IMR-90 (cell line): ENCODE data around the gene CIT. TPM values are rescaled to one million over a fixed set of nuclear protein-coding genes. Genes with fewer than 3 reads are reported as not detected.

ENCODE experiments used
- ATAC-seq: fragments of 200-7000 bp; cut with Tn5 transposase; 2 replicates; pipeline ENCODE4 v1.9.1; 2020; ENCODE audit warnings: low read depth, mild to moderate bottlenecking, moderate library complexity
- BruUV-seq: library from RNA; stranded (reverse); fragments of 400-500 nt; replicated peaks from 2 replicates; lab custom pipeline; 2021; lab: Mats Ljungman, UMichigan
- CTCF ChIA-PET: fragments of 300-600 bp; formaldehyde crosslinking; extraction: SDS; loops from one replicate; lab custom pipeline; 2021; ENCODE audit warnings: antibody characterized with exemption; lab: Yijun Ruan, JAX
- POLR2A ChIA-PET: fragments of 300-600 bp; sonication (Branson Sonifier 250); formaldehyde crosslinking; loops from one replicate; lab custom pipeline; 2022; ENCODE audit warnings: antibody characterized with exemption; ENCODE audit not compliant: unreplicated experiment; lab: Charles Lee
- DNase-seq: peaks from one replicate; pipeline ENCODE4 v3.0.0; 2013
- H2AFZ ChIP-seq: replicated peaks from 2 replicates; pipeline ENCODE3; 2013; ENCODE audit warnings: low read length, mild to moderate bottlenecking; ENCODE audit not compliant: poor library complexity
- H2AK5ac ChIP-seq: 2 replicates; pipeline ENCODE4 v1.6.1; 2013; ENCODE audit warnings: low read depth, low read length, inconsistent platforms
- H2AK9ac ChIP-seq: replicated peaks from 2 replicates; pipeline ENCODE3; 2013; ENCODE audit warnings: mild to moderate bottlenecking, low read depth, low read length, moderate library complexity; ENCODE audit not compliant: poor library complexity
- H2BK120ac ChIP-seq: 2 replicates; pipeline ENCODE4 v1.6.1; 2013; ENCODE audit warnings: low read depth, low read length, inconsistent platforms
- H2BK15ac ChIP-seq: 3 replicates; pipeline ENCODE4 v1.6.1; 2013; ENCODE audit warnings: low read depth, low read length, inconsistent platforms
- H2BK20ac ChIP-seq: 2 replicates; pipeline ENCODE4 v1.6.1; 2013; ENCODE audit warnings: low read depth, mild to moderate bottlenecking, inconsistent platforms, low read length, moderate library complexity
- H2BK5ac ChIP-seq: 2 replicates; pipeline ENCODE4 v1.6.1; 2013; ENCODE audit warnings: mild to moderate bottlenecking, low read depth, low read length, inconsistent platforms; ENCODE audit not compliant: poor library complexity, severe bottlenecking
- H3K14ac ChIP-seq: replicated peaks from 2 replicates; pipeline ENCODE4 v1.6.1; 2013; ENCODE audit warnings: low read depth, low read length, inconsistent platforms
- H3K18ac ChIP-seq: 2 replicates; pipeline ENCODE4 v1.6.1; 2013; ENCODE audit warnings: low read depth, low read length, control low read depth
- H3K23ac ChIP-seq: 2 replicates; pipeline ENCODE4 v1.6.1; 2013; ENCODE audit warnings: low read depth, low read length, inconsistent platforms
- H3K27ac ChIP-seq: 2 replicates; pipeline ENCODE4 v1.5.1; 2013; ENCODE audit warnings: mild to moderate bottlenecking, control low read depth, low read length; ENCODE audit not compliant: insufficient read depth
- H3K27me3 ChIP-seq: 2 replicates; pipeline ENCODE4 v1.6.1; 2013; ENCODE audit warnings: low read length; ENCODE audit not compliant: control insufficient read depth, insufficient read depth
- H3K36me3 ChIP-seq: 2 replicates; pipeline ENCODE4 v1.6.1; 2013; ENCODE audit warnings: low read length, mixed read lengths; ENCODE audit not compliant: control insufficient read depth, insufficient read depth
- H3K4ac ChIP-seq: 2 replicates; pipeline ENCODE4 v1.6.1; 2013; ENCODE audit warnings: low read depth, low read length, inconsistent platforms
- H3K4me1 ChIP-seq: 2 replicates; pipeline ENCODE4 v1.6.1; 2013; ENCODE audit warnings: low read length, mixed read lengths; ENCODE audit not compliant: control insufficient read depth, insufficient read depth
- H3K4me2 ChIP-seq: 2 replicates; pipeline ENCODE4 v1.6.1; 2013; ENCODE audit warnings: low read depth, mild to moderate bottlenecking, control low read depth, low read length, moderate library complexity
- H3K4me3 ChIP-seq: 2 replicates; pipeline ENCODE4 v1.5.1; 2013; ENCODE audit warnings: low read depth, mild to moderate bottlenecking, control low read depth, low read length, moderate library complexity; ENCODE audit not compliant: insufficient read depth
- H3K56ac ChIP-seq: 2 replicates; pipeline ENCODE4 v1.6.1; 2013; ENCODE audit warnings: low read length, inconsistent platforms; ENCODE audit not compliant: insufficient read depth; ENCODE audit errors: extremely low read depth
- H3K79me1 ChIP-seq, 2 experiments: 2 replicates each; pipeline ENCODE4 v1.6.1; 2013; ENCODE audit warnings: low read length in 2 of 2, inconsistent platforms in 1 of 2, low read depth in 1 of 2
- H3K9ac ChIP-seq: 2 replicates; pipeline ENCODE4 v1.6.1; 2013; ENCODE audit warnings: low read depth, low read length, control low read depth
- H3K9me1 ChIP-seq: 2 replicates; pipeline ENCODE4 v1.6.1; 2013; ENCODE audit warnings: low read length, inconsistent platforms; ENCODE audit not compliant: insufficient read depth
- H3K9me3 ChIP-seq: 2 replicates; pipeline ENCODE4 v1.6.1; 2013; ENCODE audit warnings: low read length; ENCODE audit not compliant: control insufficient read depth, insufficient read depth
- H4K20me1 ChIP-seq: 2 replicates; pipeline ENCODE4 v1.6.1; 2013; ENCODE audit warnings: low read length, inconsistent platforms; ENCODE audit not compliant: insufficient read depth
- H4K5ac ChIP-seq: 2 replicates; pipeline ENCODE4 v1.6.1; 2013; ENCODE audit warnings: mild to moderate bottlenecking, low read depth, low read length, control low read depth
- H4K8ac ChIP-seq, 2 experiments: 2 replicates each; pipeline ENCODE4 v1.6.1; 2013; ENCODE audit warnings: low read depth in 2 of 2, low read length in 2 of 2, control low read depth in 1 of 2, inconsistent platforms in 1 of 2
- H4K91ac ChIP-seq: 2 replicates; pipeline ENCODE4 v1.6.1; 2013; ENCODE audit warnings: low read depth, low read length, inconsistent platforms; ENCODE audit not compliant: insufficient read depth
- BHLHE40 ChIP-seq: fragments of 150-350 bp; IDR thresholded peaks from 2 replicates; pipeline ENCODE4 v1.6.1; 2016; ENCODE audit warnings: mild to moderate bottlenecking, low read depth, low read length
- CEBPB ChIP-seq: IDR thresholded peaks from 2 replicates; pipeline ENCODE4 v1.6.1; 2012; ENCODE audit warnings: low read depth, low read length, improper control_type of control experiment
- CHD1 ChIP-seq: IDR thresholded peaks from 2 replicates; pipeline ENCODE4 v1.6.1; 2012; ENCODE audit warnings: low read depth, low read length, improper control_type of control experiment
- CTCF ChIP-seq: conservative IDR thresholded peaks from 2 replicates; pipeline ENCODE4 v1.5.1; 2012; ENCODE audit warnings: mild to moderate bottlenecking, low read depth, low read length, improper control_type of control experiment
- ELK1 ChIP-seq: fragments of 150-350 bp; IDR thresholded peaks from 2 replicates; pipeline ENCODE4 v1.6.1; 2016; ENCODE audit warnings: low read depth, mild to moderate bottlenecking, low read length, moderate library complexity, borderline replicate concordance
- FOS ChIP-seq: fragments of 150-350 bp; IDR thresholded peaks from 2 replicates; pipeline ENCODE4 v1.6.1; 2016; ENCODE audit warnings: low read depth, low read length
- MAFK ChIP-seq: IDR thresholded peaks from 2 replicates; pipeline ENCODE4 v1.6.1; 2012; ENCODE audit warnings: low read depth, low read length, improper control_type of control experiment
- MAZ ChIP-seq: IDR thresholded peaks from 2 replicates; pipeline ENCODE4 v1.6.1; 2012; ENCODE audit warnings: low read depth, mild to moderate bottlenecking, low read length, improper control_type of control experiment, moderate library complexity, borderline replicate concordance
- NFE2L2 ChIP-seq: fragments of 150-350 bp; IDR thresholded peaks from 2 replicates; pipeline ENCODE4 v1.6.1; 2016; ENCODE audit warnings: low read depth, mild to moderate bottlenecking, low read length
- RAD21 ChIP-seq: IDR thresholded peaks from 2 replicates; pipeline ENCODE4 v1.6.1; 2012; ENCODE audit warnings: low read length, improper control_type of control experiment
- RCOR1 ChIP-seq: IDR thresholded peaks from 2 replicates; pipeline ENCODE4 v1.6.1; 2012; ENCODE audit warnings: mild to moderate bottlenecking, low read length, improper control_type of control experiment; ENCODE audit not compliant: insufficient replicate concordance
- RFX5 ChIP-seq: IDR thresholded peaks from 2 replicates; pipeline ENCODE4 v1.8.0; 2012; ENCODE audit warnings: low read depth, mild to moderate bottlenecking, low read length, moderate library complexity
- SMC3 ChIP-seq: fragments of 150-350 bp; IDR thresholded peaks from 2 replicates; pipeline ENCODE4 v1.6.1; 2016; ENCODE audit warnings: low read depth, mild to moderate bottlenecking, antibody characterized with exemption, low read length, moderate library complexity
- USF2 ChIP-seq: fragments of 150-350 bp; IDR thresholded peaks from 2 replicates; pipeline ENCODE4 v1.6.1; 2017; ENCODE audit warnings: mild to moderate bottlenecking, antibody characterized with exemption, low read length, low read depth
- WGBS, 2 experiments: methylation state at CpG; one replicate each; pipeline versions ENCODE4 v1.1.5 to v1.1.7; 2013; ENCODE audit warnings: missing lambda C conversion rate in 2 of 2; ENCODE audit not compliant: insufficient read length in 1 of 2; ENCODE audit errors: extremely low coverage in 2 of 2; 5-methylcytosine and 5-hydroxymethylcytosine counted together
- dilution Hi-C: fragments of 300-500 bp; cut with HindIII; formaldehyde crosslinking; loops from one replicate; pipeline ENCODE4 v1.14.3; 2018; ENCODE audit warnings: low sequenced_read_pairs; ENCODE audit not compliant: unreplicated experiment
- in situ Hi-C: fragments of 300-500 bp; cut with MboI; formaldehyde crosslinking; loops from 3 replicates; pipeline ENCODE4 v1.14.3; 2019; ENCODE audit warnings: low sequenced_read_pairs, inconsistent platforms, mixed read lengths
- intact Hi-C: fragments of 100-400 bp; cut with micrococcal nuclease; formaldehyde crosslinking; loops from 2 replicates; pipeline ENCODE4 v1.10.0; 2022
- polyA plus RNA-seq, 3 experiments: library from polyadenylated mRNA; depleted of rRNA; stranded (reverse); fragments of >200 nt; gene quantifications; 2 replicates each; pipeline ENCODE4 v1.2.3, GENCODE V29; 2012; ENCODE audit warnings: low replicate concordance in 1 of 3
- total RNA-seq: library from RNA; depleted of rRNA; stranded (reverse); fragments of >200 nt; gene quantifications from 2 replicates; pipeline ENCODE4 v1.2.3, GENCODE V29; 2012

Gene CIT
- total and polyA plus RNA-seq, 2 of the 4 experiments (the other 2 are of a cell fraction), result 13.1 to 21.0 TPM

GRCh38 chr12:119705182-119705581, 171.9 kb downstream of the CIT start:
- in situ Hi-C loops (no loop called here), intact Hi-C loops (no loop called here), dilution Hi-C loops (no loop called here)
- Histone ChIP-seq H2BK15ac (no peak overlapping the region), H3K27me3 (no peaks in the 10 kb centered on the region), H2AK5ac (no peak overlapping the region), H4K5ac (no peak overlapping the region), H3K4me2 (no peak overlapping the region), H2AK9ac (no peak overlapping the region), H3K18ac (no peak overlapping the region), H3K4me1 (no peaks in the 10 kb centered on the region), H2BK120ac (no peak overlapping the region), H3K27ac (no peak overlapping the region), H3K4ac (no peak overlapping the region), H3K4me3 (no peak overlapping the region), H3K36me3 (peaks cover 5% of the 10 kb centered on the region), H3K9me1 (no peaks in the 10 kb centered on the region), H3K9ac (no peak overlapping the region), H2BK5ac (no peak overlapping the region), H2AFZ (no peak overlapping the region), H2BK20ac (no peak overlapping the region), H4K8ac (no peak overlapping the region), H3K14ac (no peak overlapping the region), H3K23ac (no peak overlapping the region), H4K91ac (no peak overlapping the region), H3K56ac (no peak overlapping the region), H3K79me1 (no peaks in the 10 kb centered on the region; a peak in 1 of 4 replicates), H4K20me1 (no peaks in the 10 kb centered on the region), H3K9me3 (no peaks in the 10 kb centered on the region)
- no peak for ATAC-seq
- CTCF ChIA-PET, result interaction anchor here (2.3 kb wide), 1 partner anchor 10 kb away, joined by 7 read pairs; no protein-coding TSS in a partner anchor
- no TSS peak for BruUV-seq
- no peak for TF ChIP-seq MAZ
- TF ChIP-seq CHD1, result no peak
- TF ChIP-seq RAD21, result no peak
- TF ChIP-seq USF2, result no peak
- TF ChIP-seq BHLHE40, result no peak
- TF ChIP-seq SMC3, result no peak
- TF ChIP-seq FOS, result no peak
- TF ChIP-seq CEBPB, result no peak
- no peak for TF ChIP-seq ELK1
- TF ChIP-seq NFE2L2, result no peak
- no peak for TF ChIP-seq CTCF
- no peak for TF ChIP-seq MAFK
- TF ChIP-seq RFX5, result no peak
- TF ChIP-seq RCOR1, result no peak
- no peak for DNase-seq
- POLR2A ChIA-PET, result no interaction called here
- WGBS, 2 experiments, result no CpG with 5 or more reads among the region's 7 CpGs
